ENCODE data around the gene OST4. TPM values are rescaled to one million over a fixed set of nuclear protein-coding genes. Genes with fewer than 3 reads are reported as not detected.

Gene OST4
- total RNA-seq, 2 donors from 2014 or later, result 379 to 465 TPM

DNA sequence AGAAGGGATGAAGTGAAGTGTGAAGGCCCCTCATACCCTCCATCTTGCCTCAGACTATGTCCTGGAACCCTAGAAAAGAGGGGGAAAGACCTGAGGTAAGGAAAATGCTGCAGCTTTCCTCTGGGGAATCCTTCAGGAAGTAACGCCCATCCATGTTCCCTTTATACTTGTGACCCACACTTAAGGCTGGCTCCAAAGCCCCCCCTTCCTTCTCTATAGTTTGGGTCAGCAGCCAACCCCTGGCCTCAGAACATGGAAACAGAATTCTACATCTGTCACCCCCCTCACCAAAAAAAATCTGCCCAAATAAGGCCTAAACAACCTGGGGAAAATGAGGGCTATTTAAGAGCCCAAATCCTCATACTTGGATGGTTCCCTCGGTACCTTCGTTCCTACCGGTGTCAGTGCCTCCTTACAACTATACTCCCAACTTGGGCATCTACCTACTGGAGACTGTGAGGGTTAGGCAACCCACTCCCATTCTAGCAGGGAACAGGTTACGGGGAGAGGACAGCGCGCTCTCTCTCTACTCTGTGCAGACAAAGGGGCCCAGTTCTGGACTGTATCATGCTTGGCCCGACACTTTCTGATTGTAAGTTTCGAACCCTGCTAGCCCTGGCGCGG is 689 bp downstream of the OST4 start:
- peak overlapping the region; percentile 97 to 98 for H3K27ac ChIP-seq
- peak overlapping the region; percentile 65 to 98 for H3K4me3 ChIP-seq
- H3K4me1 ChIP-seq, result peaks cover 0 to 56% of the 10 kb centered on the region in 2 donors
- no peaks in the 10 kb centered on the region for H3K27me3 ChIP-seq
- TF ChIP-seq, protein P1, sequence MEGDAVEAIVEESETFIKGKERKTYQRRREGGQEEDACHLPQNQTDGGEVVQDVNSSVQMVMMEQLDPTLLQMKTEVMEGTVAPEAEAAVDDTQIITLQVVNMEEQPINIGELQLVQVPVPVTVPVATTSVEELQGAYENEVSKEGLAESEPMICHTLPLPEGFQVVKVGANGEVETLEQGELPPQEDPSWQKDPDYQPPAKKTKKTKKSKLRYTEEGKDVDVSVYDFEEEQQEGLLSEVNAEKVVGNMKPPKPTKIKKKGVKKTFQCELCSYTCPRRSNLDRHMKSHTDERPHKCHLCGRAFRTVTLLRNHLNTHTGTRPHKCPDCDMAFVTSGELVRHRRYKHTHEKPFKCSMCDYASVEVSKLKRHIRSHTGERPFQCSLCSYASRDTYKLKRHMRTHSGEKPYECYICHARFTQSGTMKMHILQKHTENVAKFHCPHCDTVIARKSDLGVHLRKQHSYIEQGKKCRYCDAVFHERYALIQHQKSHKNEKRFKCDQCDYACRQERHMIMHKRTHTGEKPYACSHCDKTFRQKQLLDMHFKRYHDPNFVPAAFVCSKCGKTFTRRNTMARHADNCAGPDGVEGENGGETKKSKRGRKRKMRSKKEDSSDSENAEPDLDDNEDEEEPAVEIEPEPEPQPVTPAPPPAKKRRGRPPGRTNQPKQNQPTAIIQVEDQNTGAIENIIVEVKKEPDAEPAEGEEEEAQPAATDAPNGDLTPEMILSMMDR (IDR thresholded peaks at IDR 0.05), result no peak
- peaks cover 25% of the 10 kb centered on the region for H3K36me3 ChIP-seq
- no peak for DNase-seq (ENCODE audit: low spot score)
- H3K9me3 ChIP-seq, result no peaks in the 10 kb centered on the region

DNA sequence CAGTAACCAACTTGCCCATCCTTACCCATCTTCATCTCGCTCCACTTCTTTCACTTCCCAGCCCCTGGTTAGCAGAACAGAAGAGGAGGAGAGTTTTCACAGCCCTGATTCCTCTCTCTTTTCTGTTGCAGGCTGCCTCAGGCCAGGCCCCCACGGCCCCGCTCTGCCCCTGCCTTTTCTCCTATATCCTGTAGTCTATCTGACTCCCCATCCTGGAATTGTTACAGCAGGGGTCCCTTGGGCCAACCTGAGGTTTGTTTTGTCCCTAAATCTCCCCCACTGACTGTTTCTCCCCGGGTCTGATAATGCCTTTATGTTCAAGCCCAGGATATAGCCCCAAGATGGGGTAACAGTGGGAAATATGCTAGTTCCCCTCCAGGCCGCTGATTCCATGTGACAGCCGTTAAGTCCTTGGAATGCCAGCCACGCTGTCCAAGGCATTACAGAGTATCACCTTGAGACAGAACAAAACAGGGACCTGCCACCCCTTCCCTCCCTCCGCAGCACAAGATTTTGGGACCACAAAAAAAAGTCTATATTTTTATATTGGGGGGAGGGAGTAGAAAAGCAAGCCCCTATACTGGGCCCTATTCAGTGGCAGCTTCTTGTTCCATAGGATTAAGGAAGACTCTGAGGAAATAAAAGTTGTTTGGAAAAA is 1.4 kb downstream of the OST4 start:
- Histone ChIP-seq H3K27me3 (no peaks in the 10 kb centered on the region), H3K4me1 (peaks cover 0 to 53% of the 10 kb centered on the region in 2 donors), H3K27ac (peak overlapping the region; percentile 97 to 98), H3K4me3 (peak overlapping the region in 1 of 2 donors; percentile 98), H3K36me3 (peaks cover 25% of the 10 kb centered on the region), H3K9me3 (no peaks in the 10 kb centered on the region)
- TF ChIP-seq, protein P1 (IDR thresholded peaks at IDR 0.05), result no peak
- DNase-seq (ENCODE audit: low spot score), result no peak

DNA sequence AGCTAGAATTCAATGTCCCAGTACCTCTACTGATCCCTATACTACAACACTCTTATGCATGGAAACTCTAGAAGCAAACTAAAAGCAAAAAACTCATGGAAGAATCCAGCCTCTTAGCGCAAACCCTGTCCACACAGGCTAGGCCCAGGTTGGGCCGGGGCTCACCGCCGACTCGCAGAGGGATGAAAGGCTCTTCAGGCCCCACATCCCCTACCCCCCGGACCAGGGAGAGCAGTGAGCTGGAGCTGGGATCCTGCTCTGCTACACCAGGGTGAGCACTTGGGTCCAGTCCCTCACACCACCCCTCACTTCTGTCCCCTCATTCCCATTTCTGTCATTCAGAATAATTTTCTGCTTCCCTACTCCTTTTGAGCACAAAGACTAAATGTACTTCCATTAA is 2.0 kb downstream of the OST4 start:
- H3K27ac ChIP-seq, result peak overlapping the region in 1 of 2 donors; percentile 0
- peaks cover 25% of the 10 kb centered on the region for H3K36me3 ChIP-seq
- no peak overlapping the region for H3K4me3 ChIP-seq
- H3K27me3 ChIP-seq, result no peaks in the 10 kb centered on the region
- no peak for DNase-seq (ENCODE audit: low spot score)
- no peaks in the 10 kb centered on the region for H3K9me3 ChIP-seq
- H3K4me1 ChIP-seq, result peaks cover 0 to 49% of the 10 kb centered on the region in 2 donors
- TF ChIP-seq, protein P1 (IDR thresholded peaks at IDR 0.05), result no peak

DNA sequence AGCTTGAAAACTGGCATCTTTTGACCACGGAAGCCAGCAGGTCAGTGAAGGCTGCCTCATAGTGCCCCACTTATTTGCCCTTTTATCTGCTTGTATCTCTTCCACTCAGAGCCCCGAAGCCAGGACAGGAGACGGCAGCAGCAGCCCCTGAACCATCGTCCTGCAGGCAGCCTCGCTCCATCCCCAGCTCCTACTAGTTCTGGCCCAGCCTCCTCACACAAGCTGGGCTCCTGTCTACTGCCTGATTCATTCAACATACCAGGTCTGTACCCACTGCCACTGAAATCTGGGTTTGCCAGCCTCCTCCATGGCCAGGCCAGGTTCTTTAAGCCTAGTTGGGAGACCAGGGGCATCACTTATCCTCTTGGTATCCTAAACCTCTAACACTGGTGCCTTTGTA is 4.1 kb downstream of the OST4 start:
- H3K4me3 ChIP-seq, result no peak overlapping the region
- no peak for DNase-seq (ENCODE audit: low spot score)
- H3K27ac ChIP-seq, result no peak overlapping the region
- no peaks in the 10 kb centered on the region for H3K27me3 ChIP-seq
- TF ChIP-seq, protein P1 (IDR thresholded peaks at IDR 0.05), result no peak
- H3K36me3 ChIP-seq, result peaks cover 25% of the 10 kb centered on the region
- H3K4me1 ChIP-seq, result peaks cover 0 to 48% of the 10 kb centered on the region in 2 donors
- H3K9me3 ChIP-seq, result no peaks in the 10 kb centered on the region

DNA sequence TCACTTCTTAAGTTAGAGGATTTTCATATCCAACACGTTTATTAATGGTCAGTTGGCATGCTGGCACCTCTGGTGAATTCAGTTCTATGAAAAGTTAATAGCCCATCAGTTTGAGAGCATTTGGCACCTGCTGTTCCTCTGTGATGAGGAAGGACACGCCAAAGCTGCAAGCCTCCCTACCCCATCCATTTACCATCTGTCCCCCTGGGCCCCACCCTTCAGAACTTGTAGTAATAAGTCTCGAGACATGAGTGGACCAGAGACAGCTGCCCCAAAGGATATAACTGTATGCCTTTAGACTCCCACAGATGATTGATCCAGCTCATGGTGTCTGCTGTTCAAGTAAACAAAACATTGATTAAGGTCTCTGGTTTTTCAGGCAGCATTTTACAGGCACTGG is 6.3 kb downstream of the OST4 start:
- H3K36me3 ChIP-seq, result peaks cover 25% of the 10 kb centered on the region
- H3K4me1 ChIP-seq, result peaks cover 0 to 32% of the 10 kb centered on the region in 2 donors
- H3K27ac ChIP-seq, result no peak overlapping the region
- no peaks in the 10 kb centered on the region for H3K9me3 ChIP-seq
- TF ChIP-seq, protein P1 (IDR thresholded peaks at IDR 0.05), result no peak
- H3K27me3 ChIP-seq, result no peaks in the 10 kb centered on the region
- no peak for DNase-seq (ENCODE audit: low spot score)
- H3K4me3 ChIP-seq, result no peak overlapping the region

Data from right atrium auricular region (tissue), 2 donors.